Endothelial cell of umbilical vein (primary cell): ENCODE data around the gene SYT7.

Experiments
- CTCF ChIP-seq, 2 donors: IDR thresholded peaks; 1 replicate in 1 of 2; 2 replicates in 1 of 2; pipeline ENCODE4 v1.5.1; 2011; ENCODE audit warnings: low read length in 2 of 2, mild to moderate bottlenecking in 2 of 2, moderate library complexity in 2 of 2, control low read depth in 1 of 2, inconsistent platforms in 1 of 2, low read depth in 1 of 2; ENCODE audit not compliant: insufficient read depth in 1 of 2; ENCODE audit errors: extremely low read depth in 1 of 2
- EZH2 ChIP-seq: IDR thresholded peaks from 2 replicates; pipeline ENCODE4 v1.6.1; 2012; ENCODE audit warnings: borderline replicate concordance, low read depth, mild to moderate bottlenecking, moderate library complexity, low read length, inconsistent platforms; ENCODE audit not compliant: severe bottlenecking
- MAX ChIP-seq: IDR thresholded peaks from 2 replicates; pipeline ENCODE4 v1.6.1; 2011; ENCODE audit not compliant: insufficient read depth, insufficient read length
- POLR2A ChIP-seq: IDR thresholded peaks from 2 replicates; pipeline ENCODE4 v1.6.1; 2012; ENCODE audit warnings: low read depth, mild to moderate bottlenecking, control low read depth, low read length
- POLR2AphosphoS5 ChIP-seq: IDR thresholded peaks from 2 replicates; pipeline ENCODE4 v1.6.1; 2012; ENCODE audit warnings: low read depth, mild to moderate bottlenecking, control low read depth, low read length, moderate library complexity; ENCODE audit not compliant: insufficient read depth

- TF ChIP-seq CTCF (IDR thresholded peaks at IDR 0.05; ENCODE audit: extremely low read depth in 1 of 2, insufficient read depth in 1 of 2, low read depth in 1 of 2, low read length in 2 of 2): no peak
- no peak for TF ChIP-seq POLR2A
- TF ChIP-seq EZH2: no peak
- TF ChIP-seq MAX: no peak
- TF ChIP-seq POLR2AphosphoS5: no peak
Measured at GRCh38 chr11:61596542-61596941, 15.7 kb upstream of the SYT7 start.
